IPS-NIHi11 (cell line): ENCODE data around the gene ZSWIM6.

Experiments
- DNase-seq: peaks from one replicate; pipeline ENCODE4 v3.0.0; 2012; ENCODE audit warnings: mixed read lengths, low spot score

The ZSWIM6 gene

DNA sequence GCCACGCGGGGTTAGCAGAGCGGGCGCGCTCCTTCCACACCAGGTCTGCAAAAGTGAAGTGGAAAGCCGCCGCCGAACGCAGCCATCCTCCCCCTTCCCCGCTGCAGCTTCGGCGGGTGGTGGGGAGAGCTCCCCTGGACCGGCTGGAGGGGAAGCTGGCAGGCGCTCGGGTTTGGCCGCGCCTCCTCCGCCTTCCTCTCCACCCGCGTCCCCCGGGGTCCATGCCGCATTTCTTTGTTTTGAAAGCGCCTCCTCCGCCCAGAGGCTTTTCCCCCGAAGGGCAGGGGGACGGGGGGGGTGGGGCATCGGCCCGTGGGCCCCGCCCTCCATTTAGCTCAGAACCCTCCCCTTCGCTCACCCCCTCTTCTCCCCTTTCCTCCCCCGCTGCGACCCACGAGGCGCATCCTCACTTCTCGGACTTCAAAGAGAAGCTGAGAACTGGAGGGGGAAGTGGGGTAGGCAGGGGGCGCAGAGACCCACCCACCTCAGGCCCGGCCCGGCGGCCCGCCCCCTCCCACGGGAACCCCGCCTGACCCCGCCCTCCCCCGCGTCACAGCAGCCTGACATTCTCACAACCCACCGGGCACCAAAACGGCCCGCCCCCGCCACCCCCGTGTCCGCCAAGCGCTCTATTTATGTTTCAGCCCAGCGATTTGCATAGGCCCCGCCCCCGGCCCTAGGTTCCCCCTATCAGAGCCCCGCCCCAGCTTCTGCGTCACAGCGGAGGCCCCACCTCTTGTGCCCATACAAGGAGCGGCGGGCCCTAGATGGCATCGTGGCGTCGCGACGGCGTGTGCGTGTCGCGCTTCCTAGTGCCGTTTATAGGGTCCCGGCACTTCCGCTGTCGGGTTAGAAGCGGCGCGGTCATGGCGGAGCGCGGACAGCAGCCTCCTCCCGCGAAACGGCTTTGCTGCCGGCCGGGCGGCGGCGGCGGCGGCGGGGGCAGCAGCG, at the start of gene ZSWIM6:
ZSWIM6 (plus strand) TSS at position 852 of the 951 bp plus-strand sequence; CDS start at position 867, 15 bp downstream.
- peak; percentile 92 for DNase-seq

DNA sequence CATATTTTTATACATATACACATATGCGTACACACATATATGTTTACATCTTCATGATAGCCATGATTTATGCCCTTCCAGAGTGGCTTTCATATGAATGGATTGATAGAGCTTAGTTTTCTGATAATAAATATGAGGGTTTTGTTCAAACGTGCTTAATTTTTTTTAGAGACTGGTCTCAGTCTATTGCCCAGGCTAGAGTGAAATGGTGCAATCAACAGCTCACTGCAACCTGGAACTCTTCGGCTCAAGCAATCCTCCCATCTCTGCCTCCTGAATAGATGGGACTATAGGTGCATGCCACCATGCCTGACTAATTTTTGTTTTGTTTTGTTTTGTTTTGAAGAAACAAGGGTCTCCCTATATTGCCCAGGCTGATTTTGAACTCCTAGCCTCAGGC, 48.6 kb upstream of the ZSWIM6 start:
- no peak for DNase-seq

DNA sequence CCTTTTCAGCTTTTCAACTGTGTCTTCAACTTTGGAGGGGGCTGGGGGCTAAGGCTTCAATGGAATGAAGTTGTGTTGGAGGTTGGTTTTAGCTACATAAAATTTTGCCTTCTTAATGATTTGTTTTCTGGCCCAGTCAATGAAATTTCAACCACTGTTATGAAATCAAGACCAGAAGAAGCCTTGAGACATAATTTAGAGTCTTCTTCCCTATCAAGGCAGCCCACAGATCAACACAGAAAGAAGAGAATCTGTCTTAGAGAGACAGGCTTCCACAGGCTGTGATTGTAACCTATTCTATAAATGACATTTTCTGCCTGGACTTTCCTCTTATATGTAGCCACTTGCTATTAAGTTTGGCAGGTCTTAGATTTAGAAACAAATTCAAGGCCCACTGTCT, 46.5 kb upstream of the ZSWIM6 start:
- no peak for DNase-seq

DNA sequence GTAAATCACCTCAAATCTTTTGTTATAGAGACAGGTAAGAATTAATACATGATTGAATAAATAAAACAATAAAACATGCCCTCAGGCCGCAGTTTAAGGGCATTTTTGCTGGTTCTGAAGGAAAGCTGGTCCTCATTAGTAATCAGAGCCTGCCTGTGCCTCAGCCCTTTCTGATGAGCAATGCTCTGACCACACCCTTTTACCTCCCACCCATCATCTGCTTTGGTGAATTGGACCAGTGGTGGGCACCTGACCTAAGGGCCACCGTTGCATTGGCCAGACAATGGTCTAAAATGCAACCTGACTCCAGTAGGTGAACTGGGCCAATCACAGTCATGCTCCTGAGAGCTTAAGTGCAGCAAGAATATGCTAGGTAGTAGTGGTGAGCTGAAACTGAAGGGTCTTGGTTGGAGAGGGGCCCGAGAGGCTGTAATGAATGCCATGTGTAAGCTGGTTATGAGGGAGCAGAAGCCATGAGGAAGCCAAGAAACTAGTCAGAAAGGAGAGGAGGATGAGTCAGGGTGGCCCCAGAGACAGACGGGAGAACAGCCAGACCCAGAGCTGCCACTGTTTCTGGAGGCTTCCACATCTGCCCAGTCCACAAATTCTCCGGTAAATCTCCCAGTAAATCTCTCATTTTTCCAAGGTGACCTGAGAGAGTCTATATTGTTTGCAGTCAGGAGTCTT, 45.5 kb upstream of the ZSWIM6 start:
- DNase-seq, result no peak

DNA sequence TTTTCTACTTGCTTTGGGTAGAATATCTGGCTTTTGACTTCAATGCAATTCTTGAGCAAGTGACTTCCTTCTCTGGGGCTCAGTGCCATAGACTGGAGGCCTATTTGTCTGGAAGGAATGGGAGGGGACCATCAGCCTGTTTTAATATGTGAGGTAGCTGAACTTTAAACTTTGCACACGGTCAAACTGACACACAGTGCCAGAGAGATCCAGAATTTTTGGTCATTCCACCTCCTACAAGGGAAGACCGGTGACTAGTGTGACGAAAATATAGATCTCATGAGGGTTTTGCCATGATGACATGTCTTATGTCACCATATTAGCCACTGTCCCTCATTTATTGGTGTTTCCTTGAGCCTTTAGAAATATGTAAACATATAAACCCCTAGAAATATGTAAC, 44.6 kb upstream of the ZSWIM6 start:
- DNase-seq, result no peak

DNA sequence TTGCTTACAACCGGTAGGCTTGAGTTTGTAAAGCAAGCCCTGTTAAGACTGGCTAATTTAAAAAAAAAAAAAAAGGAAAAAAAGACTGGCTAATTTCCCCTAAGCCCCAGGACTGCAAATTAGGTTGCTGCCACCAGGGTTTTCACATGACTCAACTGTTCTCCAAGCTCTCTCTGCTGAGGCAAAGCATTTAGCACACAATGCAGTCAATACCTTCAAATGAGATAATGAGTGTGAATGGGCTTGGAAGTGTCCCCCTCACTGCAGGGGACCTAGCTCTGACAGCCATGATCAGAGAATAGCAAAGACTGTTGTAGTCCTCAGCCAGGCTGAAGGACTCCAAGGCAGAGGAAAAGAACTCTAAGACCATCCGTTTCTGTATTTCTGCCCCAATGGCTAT, 42.8 kb upstream of the ZSWIM6 start:
- DNase-seq, result no peak

DNA sequence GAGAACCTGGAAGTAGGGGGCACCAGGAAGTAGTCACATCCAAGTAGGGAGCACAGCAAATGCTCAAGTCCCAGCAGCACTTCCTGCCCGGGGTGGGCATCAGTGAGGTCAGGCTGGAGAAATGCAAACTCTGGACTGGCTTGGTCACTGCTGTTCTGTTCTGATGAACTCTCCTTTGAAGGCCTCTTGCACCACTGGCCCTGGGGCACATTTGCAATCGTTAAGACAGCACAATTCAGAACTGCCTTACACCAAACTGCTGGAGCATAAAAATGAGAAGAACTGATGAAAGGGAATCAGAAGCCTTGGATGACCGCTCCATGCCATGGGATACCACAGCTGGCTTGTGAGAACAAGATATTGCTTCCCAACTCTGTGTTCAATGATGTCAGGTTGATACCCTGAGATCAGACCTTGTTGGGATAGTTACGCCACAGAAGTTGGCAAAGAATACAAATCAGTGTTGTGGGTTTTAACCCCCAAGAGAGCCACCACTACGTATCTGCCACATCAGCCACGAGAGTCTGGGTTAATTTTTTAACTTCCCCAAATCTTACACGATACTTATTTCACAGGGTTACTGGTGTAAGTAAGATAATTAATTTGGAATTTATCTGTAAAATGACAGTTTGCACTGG, 42.3 kb upstream of the ZSWIM6 start:
- no peak for DNase-seq

DNA sequence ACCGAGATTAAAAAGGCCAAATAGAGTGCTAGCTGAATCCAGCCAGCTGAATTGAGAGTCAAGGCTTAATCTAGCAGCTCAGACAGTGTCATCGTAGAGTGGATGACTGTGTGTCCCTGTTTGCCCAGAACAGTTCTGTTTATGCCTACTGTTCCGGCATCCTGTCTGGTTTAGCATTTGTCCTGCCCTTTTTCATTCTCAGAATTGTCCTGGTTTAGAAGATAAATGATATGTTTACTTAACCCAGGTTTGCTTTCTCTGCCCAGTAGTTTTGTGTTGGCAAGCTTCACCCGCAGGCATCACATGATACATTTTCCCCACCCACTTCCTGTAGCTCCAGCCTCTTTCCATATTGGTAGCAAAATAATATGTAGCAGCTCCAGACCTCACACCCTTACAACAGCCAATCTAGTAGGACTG, 41.3 kb upstream of the ZSWIM6 start:
- no peak for DNase-seq

DNA sequence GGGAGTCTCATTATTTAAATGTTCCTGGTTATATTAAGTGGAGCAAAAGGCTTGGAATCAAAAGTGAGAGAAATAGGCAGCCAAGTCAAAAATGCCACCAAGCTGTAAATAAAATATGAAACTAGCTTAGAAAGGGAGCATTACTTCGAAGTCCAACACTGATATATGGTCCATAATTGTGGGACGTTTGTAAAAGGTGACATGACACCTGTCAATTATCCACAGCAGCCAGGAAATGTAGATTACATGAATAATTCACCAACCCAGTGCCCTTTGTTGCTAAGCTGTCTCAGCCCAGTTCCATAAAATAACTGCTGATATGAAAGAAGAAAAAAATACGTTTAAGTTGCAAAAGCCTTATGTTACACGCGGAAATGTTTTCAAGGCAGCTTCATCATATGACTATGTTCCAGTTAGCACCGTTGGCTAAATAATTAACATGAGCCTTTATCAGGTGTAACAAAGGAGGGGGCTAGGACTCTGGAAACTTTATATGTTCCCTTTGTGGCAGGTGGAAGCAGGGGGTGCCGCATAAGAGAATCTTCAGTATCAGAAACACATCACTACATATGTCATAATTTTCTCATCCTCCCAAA, 39.9 kb upstream of the ZSWIM6 start:
- DNase-seq, result no peak

DNA sequence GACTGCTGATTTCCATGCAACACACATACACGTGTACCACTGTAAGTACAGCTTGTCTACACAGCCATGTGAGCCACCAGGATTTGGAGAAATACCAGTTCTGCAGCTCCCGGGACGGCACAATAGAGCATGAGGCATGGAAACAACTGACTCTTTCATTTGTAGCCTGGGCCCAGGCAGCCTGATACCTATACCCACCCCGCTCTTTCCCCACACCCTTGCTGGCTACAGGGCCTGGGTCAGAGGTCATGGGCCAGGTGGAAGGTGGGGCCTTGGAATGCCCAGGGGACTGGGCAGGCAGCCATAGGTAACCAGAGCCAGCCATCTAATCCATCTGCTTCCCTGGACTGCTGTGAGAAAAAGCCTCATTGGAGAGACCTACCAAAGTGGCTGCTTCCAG, 39.0 kb upstream of the ZSWIM6 start:
- no peak for DNase-seq

DNA sequence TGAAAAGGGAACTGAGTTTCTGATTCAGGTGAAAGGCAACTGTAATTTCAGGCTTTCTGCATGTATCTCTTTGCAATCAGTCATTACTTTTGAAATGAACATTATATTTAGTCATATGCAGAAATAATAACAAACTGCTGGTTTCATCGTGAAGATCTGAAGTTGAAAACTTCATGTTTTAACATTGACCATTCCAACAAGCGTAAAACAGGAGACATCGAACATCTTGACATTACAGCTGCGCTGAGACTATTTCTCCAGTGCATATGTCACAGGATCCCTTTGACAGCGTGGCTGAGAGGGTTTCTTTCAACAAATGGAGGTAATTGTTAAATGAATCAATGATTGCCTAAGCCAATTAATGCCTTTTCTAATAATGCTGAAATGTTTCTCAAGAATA, 38.2 kb upstream of the ZSWIM6 start:
- no peak for DNase-seq

DNA sequence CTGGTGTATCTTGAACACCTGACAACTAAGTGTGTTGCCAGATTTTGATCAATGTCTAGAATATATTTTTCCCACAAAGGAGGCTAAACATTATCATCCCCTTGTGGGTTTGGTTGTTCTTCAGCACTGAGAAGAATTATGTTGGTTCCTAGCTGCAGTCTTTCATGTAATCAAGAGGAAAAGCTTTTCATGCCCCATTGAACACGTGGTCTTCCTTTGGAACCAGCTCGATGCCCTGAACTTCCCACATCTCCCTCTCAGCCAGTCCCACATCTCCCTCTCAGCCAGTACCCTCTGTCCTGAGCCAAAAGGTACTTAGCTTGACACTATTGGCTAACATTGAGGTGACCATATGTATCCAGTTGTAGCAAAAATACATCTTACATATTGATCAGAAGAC, 36.7 kb upstream of the ZSWIM6 start:
- no peak for DNase-seq

DNA sequence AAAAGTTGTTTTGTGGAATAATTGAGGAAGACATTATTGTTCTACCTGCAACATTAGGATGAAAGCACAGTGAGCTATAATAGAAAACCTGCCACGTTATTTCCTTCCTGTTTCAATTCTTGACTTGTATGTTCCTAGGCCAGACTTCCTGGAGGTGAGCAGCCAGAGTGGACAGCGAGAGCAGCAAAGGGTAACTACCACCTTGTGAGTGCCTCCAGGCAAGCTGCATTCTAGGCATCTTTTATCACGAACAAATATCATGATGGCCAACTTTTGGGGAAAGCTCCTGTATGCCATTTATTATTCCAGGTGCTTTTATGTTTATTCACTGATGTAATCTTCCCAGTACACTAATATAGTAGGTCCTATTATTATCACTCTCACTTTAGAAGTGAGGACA, 34.0 kb upstream of the ZSWIM6 start:
- no peak for DNase-seq

DNA sequence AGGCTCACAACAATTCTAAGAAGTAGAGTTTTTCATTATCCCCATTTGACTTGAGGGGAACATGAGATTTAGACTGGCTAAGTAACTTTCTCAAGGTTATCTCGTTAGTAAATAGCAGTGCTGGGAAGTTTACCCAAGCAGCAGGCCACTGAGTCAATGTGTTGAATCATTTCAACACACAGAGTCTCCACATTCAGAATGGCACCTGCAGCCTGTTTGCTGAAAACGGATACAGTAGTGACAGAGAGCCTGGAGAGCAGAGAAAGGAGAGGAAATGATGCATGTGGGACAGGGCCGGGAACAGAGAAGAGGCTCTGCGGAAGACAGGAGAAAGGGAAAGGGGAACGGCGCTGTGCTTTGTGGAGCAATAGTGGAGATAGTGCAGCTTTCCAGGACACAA, 33.5 kb upstream of the ZSWIM6 start:
- no peak for DNase-seq

DNA sequence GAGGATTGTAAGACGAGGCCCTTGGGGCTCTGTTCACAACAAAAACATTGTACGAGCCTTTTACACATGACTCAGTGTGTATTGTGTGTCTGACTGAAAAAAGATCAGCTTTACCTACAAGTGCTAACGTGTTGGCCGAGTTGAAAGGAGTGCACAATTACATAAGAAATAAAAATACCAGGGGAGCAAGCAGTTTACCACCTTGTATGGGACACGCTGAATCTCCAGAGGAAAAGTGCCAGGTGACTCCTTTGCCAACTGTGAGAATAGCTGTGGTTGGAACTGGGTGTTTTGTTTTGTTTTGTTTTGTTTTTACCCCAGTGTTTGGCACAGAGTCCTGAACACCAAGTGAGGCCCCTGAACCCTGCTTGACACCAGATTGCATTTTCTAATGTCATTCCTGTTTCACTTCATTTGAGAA, 32.8 kb upstream of the ZSWIM6 start:
- no peak for DNase-seq

DNA sequence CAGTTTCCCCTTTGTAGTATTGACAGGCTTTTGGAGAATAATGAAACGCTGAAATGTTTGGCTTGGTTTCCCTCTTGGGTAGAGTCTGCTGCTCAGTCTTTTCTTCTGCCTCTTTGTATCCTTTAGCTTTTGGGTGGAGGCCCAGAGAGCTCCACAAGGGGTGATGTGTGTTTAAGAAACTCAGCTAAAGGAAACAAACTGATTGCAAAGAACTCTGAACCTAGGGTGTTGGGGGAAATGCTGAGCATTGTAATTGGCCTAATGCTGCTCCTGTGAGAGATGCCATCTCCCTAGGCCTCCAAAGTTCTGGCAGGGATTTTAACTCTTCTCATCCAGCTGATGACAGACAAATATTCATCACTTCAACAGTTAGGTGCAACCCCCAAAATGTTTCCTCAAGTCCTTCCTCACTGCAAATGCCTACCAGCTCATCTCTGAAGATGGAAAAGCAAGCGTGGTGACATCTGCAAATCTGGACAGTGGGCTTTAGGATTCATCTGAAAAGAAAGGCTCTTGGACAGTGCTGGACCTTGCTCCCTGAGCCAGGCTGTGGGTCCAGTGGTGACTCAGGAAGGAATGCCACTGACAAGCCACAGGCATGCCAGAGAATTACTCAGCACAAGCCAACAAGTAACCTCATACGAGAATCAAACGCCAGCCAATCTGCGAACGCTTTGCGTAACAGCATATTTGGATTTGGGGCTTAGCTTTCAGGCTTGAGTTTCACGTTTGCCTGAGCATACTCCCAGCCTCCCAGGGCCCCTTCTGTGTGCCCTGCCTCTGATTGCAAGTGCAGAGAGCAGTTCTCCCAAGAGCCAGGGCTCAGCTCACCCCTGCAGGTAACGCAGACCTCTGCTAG, 30.5 kb upstream of the ZSWIM6 start:
- peak; percentile 60 for DNase-seq

DNA sequence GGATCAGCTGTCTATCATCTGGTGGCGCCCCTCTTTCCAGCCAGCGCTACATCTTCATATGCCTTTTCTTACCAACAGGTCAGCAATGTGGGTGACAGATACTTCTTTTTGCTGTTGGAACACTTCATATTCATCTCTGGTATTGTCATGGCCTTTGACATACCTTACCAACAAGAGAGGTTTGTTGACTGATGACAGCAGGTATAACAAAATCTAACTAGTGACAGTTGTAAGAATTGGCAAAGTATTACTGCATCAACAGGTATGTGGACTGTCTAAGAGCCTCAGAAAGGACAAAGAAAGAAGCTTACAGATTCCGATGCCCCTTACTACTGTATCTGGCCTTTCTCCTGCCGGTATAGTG, 29.9 kb upstream of the ZSWIM6 start:
- DNase-seq, result no peak

DNA sequence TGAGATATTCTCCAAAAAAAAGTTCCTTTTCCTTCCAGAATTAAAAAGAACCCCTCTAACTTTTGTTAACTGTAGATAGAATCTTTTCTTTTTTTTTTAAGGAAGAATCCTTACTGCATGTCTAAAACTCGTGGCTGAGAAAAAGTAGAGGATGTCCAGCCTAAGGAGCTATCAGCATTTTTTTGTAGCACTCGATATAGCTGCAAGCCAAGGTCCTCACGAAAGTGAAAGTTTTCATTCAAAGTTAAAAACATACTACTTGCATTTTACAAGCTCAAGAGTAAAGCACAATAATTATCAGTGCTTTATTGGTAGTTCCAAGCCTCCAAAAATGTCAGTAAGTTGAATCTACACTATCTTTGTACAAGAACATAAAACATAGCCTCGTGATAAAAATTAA, 28.7 kb upstream of the ZSWIM6 start:
- DNase-seq, result no peak

DNA sequence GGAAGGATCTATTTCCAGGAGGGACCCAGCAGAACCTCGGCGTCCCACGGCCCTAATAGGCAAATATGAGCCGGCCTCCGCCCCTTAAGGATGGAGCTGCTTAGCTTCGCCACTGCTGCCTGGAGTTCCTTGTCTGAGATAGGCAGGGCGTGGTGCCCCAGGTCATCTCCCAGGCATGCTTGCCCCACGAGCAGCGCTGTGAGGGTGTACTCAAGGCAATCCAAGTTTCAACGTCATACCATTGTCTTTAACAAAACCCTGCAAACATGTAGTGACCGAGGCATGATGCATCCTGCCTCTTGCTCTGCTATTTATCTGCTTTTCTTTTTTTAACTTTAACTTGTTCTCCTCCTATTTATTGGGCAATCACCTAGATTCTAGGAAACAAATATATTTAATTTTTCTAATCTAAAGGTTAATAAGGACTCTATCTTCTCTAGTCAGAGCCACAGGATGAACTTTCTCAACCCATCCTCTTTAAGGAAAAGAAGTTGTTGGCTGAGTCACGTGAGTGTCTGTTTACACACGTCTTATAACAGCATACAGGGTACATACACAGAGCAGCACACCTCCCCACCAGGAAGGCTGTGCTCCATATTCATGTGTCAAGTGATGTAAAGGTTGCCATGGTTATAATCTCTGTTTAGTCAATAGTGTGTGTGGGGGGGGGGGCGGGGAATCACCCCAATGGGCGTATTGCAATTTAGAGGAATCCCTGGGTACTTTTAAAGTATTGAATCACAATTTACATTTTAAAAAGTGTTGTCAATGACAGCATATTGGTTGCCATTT, 27.3 kb upstream of the ZSWIM6 start:
- DNase-seq, result no peak

DNA sequence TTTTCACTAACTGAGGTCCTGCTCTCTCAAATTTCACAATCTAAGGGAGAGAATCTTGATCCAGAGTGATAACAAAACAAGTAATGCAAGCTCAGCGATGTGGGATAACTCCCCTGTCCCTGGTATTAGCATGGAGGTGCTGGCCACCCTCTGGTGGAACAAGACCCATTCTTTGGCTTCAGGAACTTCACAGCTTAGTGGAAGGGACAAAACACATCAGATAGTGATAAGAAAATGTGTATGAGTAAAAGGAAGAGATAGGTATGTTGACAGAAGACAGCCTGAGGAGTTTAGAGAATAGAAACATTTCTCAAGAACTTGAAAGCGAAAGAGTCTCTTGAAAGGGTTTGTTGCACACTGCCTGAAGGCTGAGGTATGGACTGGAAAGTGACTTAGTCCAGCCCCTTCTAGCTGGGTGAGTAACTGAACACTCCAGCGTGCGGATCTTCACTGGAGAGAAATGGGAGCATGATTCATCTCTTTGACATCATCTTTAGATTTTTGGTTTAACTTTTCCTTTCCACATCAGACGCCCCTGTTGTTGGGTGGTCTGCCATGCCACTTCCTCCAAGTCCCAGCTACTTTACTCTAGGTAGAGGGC, 25.4 kb upstream of the ZSWIM6 start:
- no peak for DNase-seq
